Body of pancreas (tissue), 4 donors: ENCODE results near the gene CCL13.

Experiments
- CTCF ChIP-seq, 7 experiments: fragments of 450-650 bp in 4 of 7; fragments of 200-600 bp in 3 of 7; sonication (generic) in 3 of 7; IDR thresholded peaks; one replicate each; pipeline ENCODE4 v1.5.1; 2016 to 2019; ENCODE audit warnings: antibody characterized with exemption in 7 of 7
- POLR2A ChIP-seq, 3 donors: fragments of 450-650 bp; IDR thresholded peaks; one replicate each; pipeline ENCODE4 v1.6.1; 2016; ENCODE audit warnings: antibody characterized with exemption in 3 of 3, mild to moderate bottlenecking in 2 of 3

GRCh38 chr17:34357398-34357797, 1.1 kb downstream of the CCL13 start:
- TF ChIP-seq CTCF (IDR thresholded peaks at IDR 0.05) (no peak), POLR2A (IDR thresholded peaks at IDR 0.05) (no peak)
